DOHH2 (cell line): ENCODE data around the gene METTL15.

Experiments used
- H3F3A ChIP-seq: fragments of 200-600 bp; sonication (generic), shearing (Covaris generic); 2 replicates; pipeline ENCODE4 v1.6.0; 2016; ENCODE audit warnings: antibody characterized with exemption, mild to moderate bottlenecking; ENCODE audit not compliant: control insufficient read depth, insufficient read depth
- H3K27ac ChIP-seq: fragments of 200-600 bp; sonication (generic); 2 replicates; pipeline ENCODE4 v1.5.1; 2014; ENCODE audit warnings: low read depth, mild to moderate bottlenecking, low read length, moderate library complexity
- H3K27me3 ChIP-seq: fragments of 200-600 bp; sonication (generic); 2 replicates; pipeline ENCODE4 v1.6.1; 2014; ENCODE audit warnings: mild to moderate bottlenecking, low read length, mixed read lengths; ENCODE audit not compliant: control insufficient read depth
- H3K36me3 ChIP-seq: fragments of 200-600 bp; sonication (generic); 2 replicates; pipeline ENCODE4 v1.6.1; 2014; ENCODE audit warnings: mild to moderate bottlenecking, low read length, moderate library complexity, mixed read lengths; ENCODE audit not compliant: control insufficient read depth
- H3K4me1 ChIP-seq: fragments of 200-600 bp; sonication (generic); 2 replicates; pipeline ENCODE4 v1.6.1; 2014; ENCODE audit warnings: mild to moderate bottlenecking, low read length, mixed read lengths; ENCODE audit not compliant: control insufficient read depth
- H3K4me2 ChIP-seq: fragments of 200-600 bp; sonication (generic); 2 replicates; pipeline ENCODE4 v1.6.0; 2014; ENCODE audit warnings: mild to moderate bottlenecking, low read length, moderate library complexity
- H3K4me3 ChIP-seq: fragments of 200-600 bp; sonication (generic); 2 replicates; pipeline ENCODE4 v1.5.1; 2014; ENCODE audit warnings: mild to moderate bottlenecking, low read length, mixed read lengths
- H3K79me2 ChIP-seq: fragments of 200-600 bp; sonication (generic); 2 replicates; pipeline ENCODE4 v1.6.1; 2014; ENCODE audit warnings: mild to moderate bottlenecking, low read length, mixed read lengths; ENCODE audit not compliant: control insufficient read depth
- H3K9me2 ChIP-seq: fragments of 200-600 bp; sonication (generic); replicated peaks from 2 replicates; pipeline ENCODE4 v1.6.1; 2014; ENCODE audit warnings: mild to moderate bottlenecking, low read length, mixed read lengths; ENCODE audit not compliant: control insufficient read depth
- H3K9me3 ChIP-seq: fragments of 200-600 bp; sonication (generic); 2 replicates; pipeline ENCODE4 v1.6.1; 2014; ENCODE audit warnings: antibody characterized with exemption, low read length, mixed read lengths; ENCODE audit not compliant: control insufficient read depth, insufficient read depth
- H4K20me1 ChIP-seq: fragments of 200-600 bp; sonication (generic); 2 replicates; pipeline ENCODE4 v1.6.0; 2014; ENCODE audit warnings: low read depth, mild to moderate bottlenecking, antibody characterized with exemption, low read length, moderate library complexity; ENCODE audit not compliant: control insufficient read depth, insufficient read depth
- CTCF ChIP-seq: fragments of 200-600 bp; sonication (generic); IDR thresholded peaks from one replicate; pipeline ENCODE4 v1.5.1; 2014; ENCODE audit warnings: antibody characterized with exemption, mild to moderate bottlenecking, low read depth, low read length; ENCODE audit not compliant: poor library complexity, severe bottlenecking
- EZH2phosphoT487 ChIP-seq: fragments of 200-600 bp; sonication (generic); IDR thresholded peaks from 2 replicates; pipeline ENCODE4 v1.6.1; 2017; ENCODE audit warnings: borderline replicate concordance, mild to moderate bottlenecking, antibody characterized with exemption, low read length, moderate library complexity, mixed read lengths

The METTL15 gene

GRCh38 chr11:28298209-28298608, 190.0 kb downstream of the METTL15 start:
- Histone ChIP-seq H3F3A (no peaks in the 10 kb centered on the region), H3K79me2 (no peaks in the 10 kb centered on the region), H3K27ac (no peak overlapping the region), H3K36me3 (peaks cover 5% of the 10 kb centered on the region; the same call in 1 of the 2 replicates), H3K4me2 (no peak overlapping the region), H3K27me3 (no peaks in the 10 kb centered on the region), H3K9me3 (no peaks in the 10 kb centered on the region), H4K20me1 (no peaks in the 10 kb centered on the region), H3K4me1 (no peaks in the 10 kb centered on the region), H3K4me3 (no peak overlapping the region), H3K9me2 (no peaks in the 10 kb centered on the region)
- TF ChIP-seq CTCF = no peak
- no peak for TF ChIP-seq EZH2phosphoT487

GRCh38 chr11:28303477-28304191, 195.4 kb downstream of the METTL15 start:
- Histone ChIP-seq H3K9me2 (no peaks in the 10 kb centered on the region), H3K4me1 (no peaks in the 10 kb centered on the region), H4K20me1 (no peaks in the 10 kb centered on the region), H3K27me3 (no peaks in the 10 kb centered on the region), H3F3A (no peaks in the 10 kb centered on the region), H3K4me2 (no peak overlapping the region), H3K36me3 (no peaks in the 10 kb centered on the region), H3K27ac (no peak overlapping the region), H3K9me3 (no peaks in the 10 kb centered on the region), H3K79me2 (no peaks in the 10 kb centered on the region), H3K4me3 (no peak overlapping the region)
- no peak for TF ChIP-seq EZH2phosphoT487
- no peak for TF ChIP-seq CTCF

GRCh38 chr11:28315440-28315839, 207.3 kb downstream of the METTL15 start:
- Histone ChIP-seq H3K79me2 (no peaks in the 10 kb centered on the region), H3K9me3 (no peaks in the 10 kb centered on the region), H3K4me2 (no peak overlapping the region), H3K27ac (no peak overlapping the region), H3K4me3 (no peak overlapping the region), H3K36me3 (no peaks in the 10 kb centered on the region), H3K27me3 (no peaks in the 10 kb centered on the region), H3K9me2 (no peaks in the 10 kb centered on the region), H3K4me1 (no peaks in the 10 kb centered on the region), H3F3A (no peaks in the 10 kb centered on the region), H4K20me1 (no peaks in the 10 kb centered on the region)
- TF ChIP-seq EZH2phosphoT487 = no peak
- no peak for TF ChIP-seq CTCF
